WTC11 (cell line): ENCODE data around the gene RIPOR2. TPM values are rescaled to one million over a fixed set of nuclear protein-coding genes. Genes with fewer than 3 reads are reported as not detected.

Experiments used
- ATAC-seq: fragments of 200-7000 bp; cut with Tn5 transposase; 2 replicates; pipeline ENCODE4 v1.10.0; 2021; ENCODE audit warnings: mild to moderate bottlenecking, moderate library complexity
- CTCF ChIA-PET: fragments of 300-600 bp; sonication (Branson Sonifier 250); formaldehyde crosslinking; loops from one replicate; lab custom pipeline; 2021; ENCODE audit warnings: antibody characterized with exemption; lab: Charles Lee
- POLR2A ChIA-PET: fragments of 350-600 bp; sonication (Branson Sonifier 250); formaldehyde crosslinking; loops from one replicate; lab custom pipeline; 2021; ENCODE audit warnings: antibody characterized with exemption; lab: Charles Lee
- DNase-seq: peaks from one replicate; pipeline ENCODE4 v3.0.0; 2021; ENCODE audit warnings: low spot score
- H3K27ac Mint-ChIP-seq: 2 replicates; pipeline ENCODE4 v1.8.0; 2021; ENCODE audit warnings: mixed read lengths
- H3K27me3 Mint-ChIP-seq: 2 replicates; pipeline ENCODE4 v1.8.0; 2021; ENCODE audit warnings: low read depth, mild to moderate bottlenecking, moderate library complexity, mixed read lengths
- H3K36me3 Mint-ChIP-seq: 2 replicates; pipeline ENCODE4 v1.8.0; 2021; ENCODE audit warnings: mixed read lengths
- H3K4me1 Mint-ChIP-seq: 2 replicates; pipeline ENCODE4 v1.8.0; 2022; ENCODE audit warnings: mixed read lengths
- H3K4me3 Mint-ChIP-seq: 2 replicates; pipeline ENCODE4 v1.8.0; 2021; ENCODE audit warnings: mild to moderate bottlenecking, moderate library complexity, mixed read lengths
- H3K9me3 Mint-ChIP-seq: 2 replicates; pipeline ENCODE4 v1.8.0; 2021; ENCODE audit warnings: mixed read lengths
- CTCF ChIP-seq: fragments of 200-600 bp; IDR thresholded peaks from 2 replicates; pipeline ENCODE4 v1.8.0; 2022; ENCODE audit warnings: antibody characterized with exemption
- HMGA2 ChIP-seq: fragments of 250-450 bp; sonication (Bioruptor Pico); IDR thresholded peaks from 2 replicates; pipeline ENCODE4 v1.4.0; 2021; ENCODE audit warnings: mild to moderate bottlenecking, moderate library complexity
- RORB ChIP-seq: fragments of 250-450 bp; sonication (Bioruptor Pico); IDR thresholded peaks from 2 replicates; pipeline ENCODE4 v1.9.0; 2021; ENCODE audit warnings: mild to moderate bottlenecking
- ZBTB21 ChIP-seq: sonication (generic); formaldehyde crosslinking; IDR thresholded peaks from 2 replicates; pipeline ENCODE4 v1.8.1; 2023; ENCODE audit warnings: mild to moderate bottlenecking, missing genetic modification reagents, borderline replicate concordance
- ZNF121 ChIP-seq: sonication (generic); formaldehyde crosslinking; IDR thresholded peaks from 2 replicates; pipeline ENCODE4 v1.8.0; 2023; ENCODE audit warnings: missing genetic modification reagents
- ZNF416 ChIP-seq: fragments of 250-450 bp; sonication (Bioruptor Pico); IDR thresholded peaks from 2 replicates; pipeline ENCODE4 v1.9.0; 2021; ENCODE audit warnings: mild to moderate bottlenecking, inconsistent platforms
- ZNF423 ChIP-seq: fragments of 250-450 bp; sonication (Bioruptor Pico); IDR thresholded peaks from 2 replicates; pipeline ENCODE4 v2.1.2; 2022; ENCODE audit warnings: mild to moderate bottlenecking, moderate library complexity
- total RNA-seq: library from RNA; stranded (reverse); gene quantifications from 3 replicates; pipeline ENCODE4 v1.2.3, GENCODE V29; 2021
- TF ChIP-seq, protein P1 (sequence below): sonication (generic); formaldehyde crosslinking; IDR thresholded peaks from 2 replicates; pipeline ENCODE4 v1.8.0; 2022; ENCODE audit warnings: mild to moderate bottlenecking, missing genetic modification reagents
- TF ChIP-seq, protein P2 (sequence below): fragments of 250-450 bp; sonication (Bioruptor Pico); IDR thresholded peaks from 2 replicates; pipeline ENCODE4 v2.1.2; 2022; ENCODE audit warnings: mild to moderate bottlenecking, moderate library complexity
- TF ChIP-seq, protein P3 (sequence below): sonication (generic); formaldehyde crosslinking; IDR thresholded peaks from 2 replicates; pipeline ENCODE4 v1.8.0; 2023; ENCODE audit warnings: mild to moderate bottlenecking, missing genetic modification reagents

Gene RIPOR2
- total RNA-seq, 1 experiment from 2014 or later: 13.5 TPM

DNA sequence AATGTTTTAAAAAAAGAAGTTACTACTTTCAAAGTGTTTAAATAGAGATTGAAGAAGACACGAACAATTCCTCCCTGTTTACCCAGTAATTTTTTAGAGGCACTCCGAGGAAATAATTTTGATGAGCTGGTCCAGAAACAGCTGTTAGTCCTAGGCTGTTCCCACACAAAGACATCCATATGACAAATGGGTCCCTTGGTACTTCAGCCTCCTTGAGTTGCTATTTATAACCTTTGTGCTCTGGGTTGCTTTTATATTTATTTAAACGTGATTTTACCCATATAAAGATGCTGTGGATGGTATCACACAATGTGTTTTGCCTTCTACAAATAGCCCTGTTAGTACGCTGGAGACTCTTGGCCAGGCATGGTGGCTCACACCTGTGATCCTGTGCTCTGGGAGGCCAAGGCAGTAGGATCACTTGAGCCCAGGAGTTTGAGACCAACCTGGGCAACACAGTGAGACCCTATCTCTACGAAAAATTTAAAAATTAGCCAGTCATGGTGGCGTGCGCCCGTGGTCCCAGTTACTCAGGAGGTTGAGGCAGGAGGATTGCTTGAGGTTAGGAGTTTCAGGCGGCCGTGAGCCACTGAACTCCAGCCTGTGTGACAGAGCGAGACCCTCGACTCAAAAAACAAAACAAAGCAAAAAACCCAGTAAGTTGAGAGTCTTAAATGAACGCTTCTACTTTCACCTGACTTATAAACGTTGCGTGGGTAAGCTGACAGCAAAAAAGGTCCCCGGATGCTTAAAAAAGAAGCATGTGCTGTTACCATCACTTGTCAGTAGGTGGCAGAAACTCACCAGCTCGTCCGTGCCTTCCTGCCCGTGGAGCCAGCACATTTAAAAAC is 80.1 kb downstream of the RIPOR2 start:
- no peaks in the 10 kb centered on the region for H3K9me3 Mint-ChIP-seq
- H3K4me3 Mint-ChIP-seq: no peak overlapping the region
- no peaks in the 10 kb centered on the region for H3K27me3 Mint-ChIP-seq
- H3K4me1 Mint-ChIP-seq: peaks cover 35% of the 10 kb centered on the region
- DNase-seq (peak; percentile 44), ATAC-seq (peak; percentile 89)
- H3K27ac Mint-ChIP-seq: no peak overlapping the region
- H3K36me3 Mint-ChIP-seq: peaks cover 8% of the 10 kb centered on the region
- TF ChIP-seq HMGA2 (no peak), RORB (CRISPR knock-in tag) (no peak), ZNF121 (CRISPR knock-in tag) (peak; percentile 81; the same call in 1 of the 2 replicates), ZBTB21 (CRISPR knock-in tag) (no peak), ZNF423 (CRISPR knock-in tag) (no peak), CTCF (peak; percentile 66; the same call in 1 of the 2 replicates)
- TF ChIP-seq, protein P1, sequence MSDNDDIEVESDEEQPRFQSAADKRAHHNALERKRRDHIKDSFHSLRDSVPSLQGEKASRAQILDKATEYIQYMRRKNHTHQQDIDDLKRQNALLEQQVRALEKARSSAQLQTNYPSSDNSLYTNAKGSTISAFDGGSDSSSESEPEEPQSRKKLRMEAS (CRISPR knock-in tag): 0 out of 2 replicates have a peak, but pooled peaks have one; percentile 27
- POLR2A ChIA-PET: interaction anchor here (0.5 to 1.0 kb wide), 2 partner anchors 32 to 67 kb away, joined by 3 to 5 read pairs; no protein-coding TSS in a partner anchor
- CTCF ChIA-PET: interaction anchor here (0.9 to 4.4 kb wide), 39 partner anchors 9 to 304 kb away, joined by 3 to 156 read pairs (median 5); partner anchors contain the start of gene RIPOR2

DNA sequence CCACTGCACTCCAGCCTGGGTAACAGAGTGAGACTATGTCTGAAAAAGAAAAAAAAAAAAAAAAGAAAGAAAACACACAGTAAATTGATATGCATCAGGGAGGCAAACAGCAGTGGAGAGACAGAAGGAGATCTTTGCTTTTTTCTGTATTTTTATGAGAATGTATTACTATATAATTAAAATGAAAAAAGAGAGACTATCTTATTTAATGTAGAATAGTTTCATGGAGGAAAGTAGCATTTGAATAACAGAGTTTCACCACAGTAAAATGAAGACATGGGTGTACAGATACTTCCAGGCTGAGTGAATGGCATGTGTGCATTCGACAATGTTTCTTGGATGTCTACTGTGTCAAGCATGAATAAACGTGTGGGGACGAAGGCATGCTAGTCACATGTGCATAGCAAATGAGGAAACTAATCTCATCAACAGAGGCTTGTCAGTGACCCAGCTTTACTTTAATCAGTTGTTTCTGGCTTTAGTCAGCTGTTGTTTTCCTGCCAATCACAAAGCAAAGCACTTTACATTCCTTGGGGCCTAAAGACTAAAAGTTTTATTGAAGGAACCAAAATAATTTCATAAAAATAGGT is 81.6 kb downstream of the RIPOR2 start:
- ChIA-PET CTCF (interaction anchor here (1.9 to 2.1 kb wide), 2 partner anchors 80 to 164 kb away, joined by 5 to 9 read pairs; no protein-coding TSS in a partner anchor), POLR2A (interaction anchor here (0.6 to 0.7 kb wide), 3 partner anchors 27 to 412 kb away, joined by 3 to 8 read pairs (median 4); no protein-coding TSS in a partner anchor)
- H3K36me3 Mint-ChIP-seq: peaks cover 1% of the 10 kb centered on the region; the same call in 1 of the 2 replicates
- peaks cover 25% of the 10 kb centered on the region for H3K4me1 Mint-ChIP-seq
- H3K27me3 Mint-ChIP-seq: no peaks in the 10 kb centered on the region
- no peak overlapping the region for H3K4me3 Mint-ChIP-seq
- no peaks in the 10 kb centered on the region for H3K9me3 Mint-ChIP-seq
- no peak overlapping the region for H3K27ac Mint-ChIP-seq
- DNase-seq (no peak), ATAC-seq (no peak)
- no peak for TF ChIP-seq ZNF416 (CRISPR knock-in tag)
- TF ChIP-seq, protein P2, sequence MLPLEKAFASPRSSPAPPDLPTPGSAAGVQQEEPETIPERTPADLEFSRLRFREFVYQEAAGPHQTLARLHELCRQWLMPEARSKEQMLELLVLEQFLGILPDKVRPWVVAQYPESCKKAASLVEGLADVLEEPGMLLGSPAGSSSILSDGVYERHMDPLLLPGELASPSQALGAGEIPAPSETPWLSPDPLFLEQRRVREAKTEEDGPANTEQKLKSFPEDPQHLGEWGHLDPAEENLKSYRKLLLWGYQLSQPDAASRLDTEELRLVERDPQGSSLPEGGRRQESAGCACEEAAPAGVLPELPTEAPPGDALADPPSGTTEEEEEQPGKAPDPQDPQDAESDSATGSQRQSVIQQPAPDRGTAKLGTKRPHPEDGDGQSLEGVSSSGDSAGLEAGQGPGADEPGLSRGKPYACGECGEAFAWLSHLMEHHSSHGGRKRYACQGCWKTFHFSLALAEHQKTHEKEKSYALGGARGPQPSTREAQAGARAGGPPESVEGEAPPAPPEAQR (CRISPR knock-in tag): no peak
- TF ChIP-seq, protein P3, sequence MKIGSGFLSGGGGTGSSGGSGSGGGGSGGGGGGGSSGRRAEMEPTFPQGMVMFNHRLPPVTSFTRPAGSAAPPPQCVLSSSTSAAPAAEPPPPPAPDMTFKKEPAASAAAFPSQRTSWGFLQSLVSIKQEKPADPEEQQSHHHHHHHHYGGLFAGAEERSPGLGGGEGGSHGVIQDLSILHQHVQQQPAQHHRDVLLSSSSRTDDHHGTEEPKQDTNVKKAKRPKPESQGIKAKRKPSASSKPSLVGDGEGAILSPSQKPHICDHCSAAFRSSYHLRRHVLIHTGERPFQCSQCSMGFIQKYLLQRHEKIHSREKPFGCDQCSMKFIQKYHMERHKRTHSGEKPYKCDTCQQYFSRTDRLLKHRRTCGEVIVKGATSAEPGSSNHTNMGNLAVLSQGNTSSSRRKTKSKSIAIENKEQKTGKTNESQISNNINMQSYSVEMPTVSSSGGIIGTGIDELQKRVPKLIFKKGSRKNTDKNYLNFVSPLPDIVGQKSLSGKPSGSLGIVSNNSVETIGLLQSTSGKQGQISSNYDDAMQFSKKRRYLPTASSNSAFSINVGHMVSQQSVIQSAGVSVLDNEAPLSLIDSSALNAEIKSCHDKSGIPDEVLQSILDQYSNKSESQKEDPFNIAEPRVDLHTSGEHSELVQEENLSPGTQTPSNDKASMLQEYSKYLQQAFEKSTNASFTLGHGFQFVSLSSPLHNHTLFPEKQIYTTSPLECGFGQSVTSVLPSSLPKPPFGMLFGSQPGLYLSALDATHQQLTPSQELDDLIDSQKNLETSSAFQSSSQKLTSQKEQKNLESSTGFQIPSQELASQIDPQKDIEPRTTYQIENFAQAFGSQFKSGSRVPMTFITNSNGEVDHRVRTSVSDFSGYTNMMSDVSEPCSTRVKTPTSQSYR (CRISPR knock-in tag): no peak
- TF ChIP-seq CTCF: no peak
- no peak for TF ChIP-seq ZBTB21 (CRISPR knock-in tag)
- TF ChIP-seq ZNF121 (CRISPR knock-in tag): no peak
